Gastroesophageal sphincter (tissue), 3 donors: Measurements from ENCODE around the gene SMURF1.

ENCODE experiments used
- CTCF ChIP-seq, 4 experiments: fragments of 200-600 bp in 2 of 4; fragments of 450-650 bp in 2 of 4; sonication (generic) in 1 of 4; IDR thresholded peaks; one replicate each; pipeline ENCODE4 v1.5.1; 2017 to 2019; ENCODE audit warnings: antibody characterized with exemption in 4 of 4, mild to moderate bottlenecking in 2 of 4, moderate library complexity in 2 of 4
- EP300 ChIP-seq: sonication (generic); formaldehyde crosslinking; IDR thresholded peaks from one replicate; pipeline ENCODE4 v1.6.1; 2017; ENCODE audit warnings: antibody characterized with exemption, mild to moderate bottlenecking
- POLR2A ChIP-seq, 2 donors: fragments of 450-650 bp; IDR thresholded peaks; one replicate each; pipeline ENCODE4 v1.6.1; 2017; ENCODE audit warnings: antibody characterized with exemption in 2 of 2, mild to moderate bottlenecking in 2 of 2, moderate library complexity in 1 of 2

- TF ChIP-seq CTCF (IDR thresholded peaks at IDR 0.05) (no peak), EP300 (no peak), POLR2A (IDR thresholded peaks at IDR 0.05) (no peak)
These were observed 138.1 kb downstream of the SMURF1 start for GRCh38 chr7:99005776-99006175.
